ENCODE measurements around the gene DCAF17.
"Not testable (repeated sequence)": the region's sequence is repeated elsewhere in the genome, so short reads cannot be mapped to it uniquely, and the experiment has no call there.

The DCAF17 gene

DNA sequence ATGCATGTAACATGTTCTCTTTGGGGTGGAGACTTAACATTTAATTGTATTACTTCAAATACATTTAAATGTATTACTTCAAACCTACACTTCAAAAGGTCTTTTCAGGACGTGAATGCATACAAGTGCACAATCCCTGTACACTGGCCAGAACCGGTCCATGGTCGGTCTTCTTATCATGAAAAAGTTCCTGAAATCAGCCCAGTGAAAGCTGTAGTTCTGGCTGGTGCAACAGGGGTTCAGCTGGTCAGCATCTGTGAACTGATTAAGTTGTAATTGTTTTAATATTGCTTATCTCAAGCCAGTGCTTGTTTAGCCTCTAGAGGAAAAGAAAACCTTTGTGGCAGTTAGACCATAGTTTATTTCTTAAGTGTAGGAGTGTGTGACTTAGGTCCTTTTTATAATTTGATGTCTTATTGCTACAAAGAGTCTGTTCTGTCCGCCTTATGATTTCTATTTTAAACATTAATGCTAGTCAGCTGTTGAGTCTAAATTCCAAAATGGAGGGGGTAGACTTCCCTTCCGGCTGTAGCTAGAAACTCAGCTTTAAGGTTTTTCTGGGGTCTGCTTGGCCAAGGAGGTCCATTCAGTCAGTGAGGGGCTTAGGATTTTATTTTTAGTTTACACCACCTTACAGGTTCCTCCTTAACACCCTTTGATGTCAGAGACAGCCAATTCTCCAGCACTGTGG lies 87.5 kb downstream of the DCAF17 start:
- Mint-ChIP-seq H3K36me3 (ENCODE audit: low read depth) (no peaks in the 10 kb centered on the region), H3K4me1 (ENCODE audit: low read depth) (peaks cover 4% of the 10 kb centered on the region), H3K27ac (no peak overlapping the region), H3K9me3 (no peaks in the 10 kb centered on the region), H3K4me3 (peak overlapping the region; percentile 85), H3K27me3 (ENCODE audit: low read depth) (peaks cover 44% of the 10 kb centered on the region)
- DNase-seq (ENCODE audit: low spot score): no peak

DNA sequence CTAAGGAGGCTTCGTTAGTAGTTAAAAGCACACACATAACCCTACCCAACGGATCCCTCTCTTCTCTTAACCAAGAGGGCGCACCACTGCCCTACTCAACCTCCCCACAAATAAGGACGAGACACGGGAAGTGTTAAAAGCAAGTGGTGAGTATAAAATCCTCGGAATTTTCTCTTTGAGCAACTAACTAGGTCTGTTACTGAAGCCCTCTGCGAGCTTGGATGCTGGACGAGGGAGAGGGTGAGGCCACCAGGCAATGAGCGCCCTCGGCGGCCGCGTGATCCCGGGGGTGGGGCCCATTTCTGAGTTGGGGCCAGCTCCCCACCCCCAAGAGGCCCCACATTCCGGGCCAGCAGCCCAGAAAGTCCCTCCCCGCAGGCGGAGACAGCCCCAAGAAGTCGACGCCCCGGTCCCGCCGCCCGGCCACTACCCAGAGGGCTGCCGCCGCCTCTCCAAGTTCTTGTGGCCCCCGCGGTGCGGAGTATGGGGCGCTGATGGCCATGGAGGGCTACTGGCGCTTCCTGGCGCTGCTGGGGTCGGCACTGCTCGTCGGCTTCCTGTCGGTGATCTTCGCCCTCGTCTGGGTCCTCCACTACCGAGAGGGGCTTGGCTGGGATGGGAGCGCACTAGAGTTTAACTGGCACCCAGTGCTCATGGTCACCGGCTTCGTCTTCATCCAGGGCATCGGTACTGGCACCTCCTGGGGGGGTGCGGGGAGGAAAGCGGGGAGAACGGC lies 88.2 kb downstream of the DCAF17 start, which contains the start of gene CYBRD1:
TSS of gene CYBRD1 (plus strand) at position 423 of the 736 bp plus-strand sequence. CDS start at position 495, 72 bp downstream.
- DNase-seq (ENCODE audit: low spot score): peak; percentile 39
- Mint-ChIP-seq H3K4me3 (peak within 1 kb of the TSS; percentile 85), H3K27ac (no peak within 1 kb of the TSS), H3K9me3 (no peaks in the 10 kb centered on the region), H3K27me3 (ENCODE audit: low read depth) (peaks cover 44% of the 10 kb centered on the region), H3K4me1 (ENCODE audit: low read depth) (peaks cover 4% of the 10 kb centered on the region), H3K36me3 (ENCODE audit: low read depth) (no peaks in the 10 kb centered on the region)

DNA sequence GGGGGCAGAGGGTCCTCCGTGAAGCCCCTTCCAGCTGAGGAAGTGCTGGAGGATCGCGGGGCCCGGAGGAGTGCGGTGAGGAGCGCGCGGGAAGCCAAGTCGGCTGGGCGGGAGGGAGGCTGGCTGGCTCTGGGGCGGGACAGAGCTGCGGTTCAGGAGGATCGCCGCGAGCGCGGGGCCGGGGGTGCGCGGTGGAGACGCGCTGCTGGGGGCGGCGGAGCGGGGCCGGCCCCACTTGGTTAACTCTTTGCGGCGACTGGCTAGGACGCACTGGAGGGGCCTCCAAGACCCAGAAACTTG lies 88.7 kb downstream of the DCAF17 start:
- peaks cover 48% of the 10 kb centered on the region for H3K27me3 Mint-ChIP-seq (ENCODE audit: low read depth)

DNA sequence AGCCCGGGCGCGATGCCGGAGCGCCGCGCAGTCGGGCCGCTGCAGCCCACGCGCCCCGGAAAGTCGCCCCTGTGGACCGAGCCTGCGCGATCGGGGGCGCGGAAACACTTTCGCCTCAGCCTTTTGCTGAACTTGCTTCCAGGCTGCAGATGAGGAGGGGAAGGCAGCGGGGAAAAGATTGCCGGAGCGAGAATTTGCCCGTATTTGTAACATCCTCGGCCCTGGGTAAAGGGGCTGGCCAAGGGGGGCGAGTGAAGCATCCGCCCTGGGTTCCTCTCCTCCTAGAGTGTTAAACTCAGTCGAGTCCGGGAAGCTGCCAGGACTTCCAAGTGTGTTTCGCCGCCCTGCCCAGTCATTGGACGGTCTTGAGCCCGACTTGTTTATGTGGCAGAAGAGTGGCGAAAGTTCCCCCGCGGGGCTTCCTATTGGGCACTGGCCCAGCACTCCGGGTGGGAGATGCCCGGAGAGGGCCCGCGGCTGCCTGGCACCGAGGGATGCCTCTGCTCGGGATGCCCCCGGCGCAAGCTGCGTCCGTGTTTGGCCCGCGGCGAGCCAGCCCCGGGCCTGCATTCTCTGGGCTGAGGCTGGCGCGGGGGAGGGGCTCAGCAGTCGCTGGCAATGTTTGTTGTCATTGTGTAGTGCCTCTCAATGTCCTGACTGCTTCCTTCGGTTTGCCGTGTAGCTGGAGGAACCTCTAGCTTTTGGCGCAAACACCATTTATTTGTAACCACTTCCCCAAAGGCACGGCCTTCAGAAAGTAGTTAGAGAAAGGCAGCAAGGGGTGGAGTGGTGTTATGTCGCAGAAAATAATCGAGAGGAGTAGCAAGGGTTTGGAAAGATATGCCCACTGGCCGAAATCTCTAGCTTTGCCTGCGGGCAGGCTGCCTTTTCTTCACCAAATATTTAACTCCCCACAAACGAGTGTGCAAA lies 89.3 kb downstream of the DCAF17 start:
- no peaks in the 10 kb centered on the region for H3K36me3 Mint-ChIP-seq (ENCODE audit: low read depth)
- H3K9me3 Mint-ChIP-seq: no peaks in the 10 kb centered on the region
- H3K4me1 Mint-ChIP-seq (ENCODE audit: low read depth): peaks cover 4% of the 10 kb centered on the region
- DNase-seq (ENCODE audit: low spot score): peak; percentile 27
- no peak overlapping the region for H3K27ac Mint-ChIP-seq
- peaks cover 49% of the 10 kb centered on the region for H3K27me3 Mint-ChIP-seq (ENCODE audit: low read depth)
- H3K4me3 Mint-ChIP-seq: peak overlapping the region; percentile 85

More for the DNA sequence above, 88.7 kb downstream of the DCAF17 start:
- peaks cover 4% of the 10 kb centered on the region for H3K4me1 Mint-ChIP-seq (ENCODE audit: low read depth)
- no peaks in the 10 kb centered on the region for H3K9me3 Mint-ChIP-seq
- DNase-seq (ENCODE audit: low spot score): peak; percentile 15
- H3K36me3 Mint-ChIP-seq (ENCODE audit: low read depth): no peaks in the 10 kb centered on the region
- no peak overlapping the region for H3K27ac Mint-ChIP-seq
- H3K4me3 Mint-ChIP-seq: peak overlapping the region; percentile 85

DNA sequence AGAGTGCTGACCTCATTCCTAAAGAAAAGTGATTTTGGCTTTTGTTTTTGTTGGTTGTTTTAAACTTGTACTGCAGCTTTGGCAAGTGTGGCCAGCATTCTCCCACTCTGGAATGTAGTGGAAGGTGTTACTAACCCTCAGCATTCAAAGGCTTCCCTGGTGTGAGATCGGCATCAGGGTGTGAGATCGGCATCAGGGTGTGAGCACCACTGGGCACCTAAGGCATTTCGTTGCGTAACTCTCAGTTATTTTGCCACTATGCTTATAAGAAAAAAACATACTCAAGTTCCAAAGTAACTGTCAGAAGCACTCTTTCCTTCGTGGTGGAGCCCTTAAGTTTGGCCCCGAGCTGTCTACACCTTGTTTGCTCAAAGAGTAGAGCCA lies 90.0 kb downstream of the DCAF17 start:
- H3K9me3 Mint-ChIP-seq: no peaks in the 10 kb centered on the region

DNA sequence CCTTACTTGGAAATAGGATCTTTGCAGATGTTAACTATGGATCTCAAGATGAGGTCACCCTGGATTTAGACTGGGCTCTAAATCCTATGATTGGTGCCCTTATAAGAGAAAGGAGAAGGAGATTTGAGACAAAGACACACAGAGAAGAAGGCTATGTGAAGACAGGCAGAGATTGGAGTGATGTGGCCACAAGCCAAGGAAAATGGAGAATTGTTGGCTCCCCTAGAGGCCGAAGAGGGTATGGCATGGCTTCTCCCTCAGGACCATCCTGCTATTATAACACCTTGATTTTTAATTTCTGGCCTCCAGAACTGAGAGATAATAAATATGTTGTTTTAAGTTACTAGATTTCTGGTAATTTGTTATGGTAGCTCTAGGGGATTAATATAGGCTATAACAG lies 95.9 kb downstream of the DCAF17 start:
- no peak for DNase-seq (ENCODE audit: low spot score)
- Mint-ChIP-seq H3K4me1 (ENCODE audit: low read depth) (no peaks in the 10 kb centered on the region), H3K9me3 (peaks cover 5% of the 10 kb centered on the region), H3K4me3 (no peak overlapping the region), H3K27me3 (ENCODE audit: low read depth) (peaks cover 25% of the 10 kb centered on the region), H3K36me3 (ENCODE audit: low read depth) (no peaks in the 10 kb centered on the region), H3K27ac (no peak overlapping the region)

More for the DNA sequence above, 90.0 kb downstream of the DCAF17 start:
- no peak overlapping the region for H3K27ac Mint-ChIP-seq
- peak overlapping the region; percentile 57 for H3K4me3 Mint-ChIP-seq
- no peaks in the 10 kb centered on the region for H3K36me3 Mint-ChIP-seq (ENCODE audit: low read depth)
- H3K4me1 Mint-ChIP-seq (ENCODE audit: low read depth): peaks cover 4% of the 10 kb centered on the region
- DNase-seq (ENCODE audit: low spot score): no peak
- peaks cover 51% of the 10 kb centered on the region for H3K27me3 Mint-ChIP-seq (ENCODE audit: low read depth)

DNA sequence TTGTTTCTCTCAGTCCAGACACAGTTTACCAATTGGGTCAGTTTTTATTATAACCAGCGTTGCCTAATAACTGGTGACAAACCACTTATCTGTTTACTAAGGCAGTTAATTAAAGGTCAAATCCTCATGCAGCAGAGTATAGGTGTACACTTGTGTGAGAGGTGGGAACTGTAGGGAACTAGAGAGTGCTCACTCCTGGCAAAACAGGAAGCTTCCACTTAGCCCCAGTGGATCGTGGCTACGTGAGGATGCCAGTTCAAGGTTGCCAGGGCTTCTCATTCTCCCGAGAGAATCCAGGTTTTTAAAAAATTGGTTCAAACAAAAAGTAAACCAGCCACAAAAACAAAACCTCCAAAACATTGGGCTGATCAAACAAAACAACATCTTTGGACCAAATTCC lies 96.4 kb downstream of the DCAF17 start:
- no peak overlapping the region for H3K4me3 Mint-ChIP-seq
- H3K27ac Mint-ChIP-seq: no peak overlapping the region
- H3K27me3 Mint-ChIP-seq (ENCODE audit: low read depth): peaks cover 20% of the 10 kb centered on the region
- H3K9me3 Mint-ChIP-seq: peaks cover 5% of the 10 kb centered on the region
- no peaks in the 10 kb centered on the region for H3K36me3 Mint-ChIP-seq (ENCODE audit: low read depth)
- DNase-seq (ENCODE audit: low spot score): no peak
- H3K4me1 Mint-ChIP-seq (ENCODE audit: low read depth): no peaks in the 10 kb centered on the region

DNA sequence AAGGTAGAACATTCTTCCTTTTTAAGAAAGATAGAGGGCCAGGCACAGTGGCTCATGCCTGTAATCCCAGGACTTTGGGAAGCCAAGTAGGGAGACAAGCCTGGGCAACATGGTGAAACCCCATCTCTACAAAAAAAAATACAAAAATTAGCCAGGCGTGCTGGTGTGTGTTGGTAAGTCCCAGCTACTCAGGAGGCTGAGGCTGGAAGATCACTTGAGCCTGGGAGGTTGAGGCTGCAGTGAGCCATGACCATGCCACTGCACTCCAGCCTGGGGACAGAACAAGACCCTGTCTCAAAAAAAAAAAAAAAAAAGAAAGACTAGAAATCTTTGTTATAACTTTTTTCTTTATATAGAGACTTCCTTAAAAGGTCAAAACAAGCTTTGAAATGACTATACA lies 96.8 kb downstream of the DCAF17 start:
- H3K27me3 Mint-ChIP-seq (ENCODE audit: low read depth): peaks cover 20% of the 10 kb centered on the region
- not testable (repeated sequence) for H3K27ac Mint-ChIP-seq; H3K4me1 Mint-ChIP-seq (ENCODE audit: low read depth); H3K4me3 Mint-ChIP-seq; H3K36me3 Mint-ChIP-seq (ENCODE audit: low read depth); DNase-seq (ENCODE audit: low spot score); H3K9me3 Mint-ChIP-seq

DNA sequence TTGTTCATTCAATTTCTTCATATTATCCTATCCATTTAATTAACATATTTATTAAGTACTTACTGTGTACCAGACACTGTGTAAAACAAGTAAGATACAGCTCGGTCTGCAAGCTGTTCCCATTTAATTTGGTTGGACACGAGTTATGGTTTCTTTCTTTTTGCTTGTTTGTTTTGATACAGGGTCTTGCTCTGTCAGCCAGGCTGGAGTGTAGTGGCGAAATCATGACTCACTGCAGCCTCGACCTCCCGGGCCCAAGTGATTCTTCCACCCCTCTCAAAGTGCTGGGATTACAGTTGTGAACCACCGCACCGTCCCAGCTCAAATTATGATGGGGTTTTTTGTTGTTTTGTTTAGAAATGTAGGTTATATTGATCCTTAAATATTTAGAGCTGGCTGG lies 97.3 kb downstream of the DCAF17 start:
- no peak overlapping the region for H3K4me3 Mint-ChIP-seq
- DNase-seq (ENCODE audit: low spot score): no peak
- no peaks in the 10 kb centered on the region for H3K4me1 Mint-ChIP-seq (ENCODE audit: low read depth)
- peaks cover 20% of the 10 kb centered on the region for H3K27me3 Mint-ChIP-seq (ENCODE audit: low read depth)
- no peak overlapping the region for H3K27ac Mint-ChIP-seq
- no peaks in the 10 kb centered on the region for H3K36me3 Mint-ChIP-seq (ENCODE audit: low read depth)
- peaks cover 5% of the 10 kb centered on the region for H3K9me3 Mint-ChIP-seq

DNA sequence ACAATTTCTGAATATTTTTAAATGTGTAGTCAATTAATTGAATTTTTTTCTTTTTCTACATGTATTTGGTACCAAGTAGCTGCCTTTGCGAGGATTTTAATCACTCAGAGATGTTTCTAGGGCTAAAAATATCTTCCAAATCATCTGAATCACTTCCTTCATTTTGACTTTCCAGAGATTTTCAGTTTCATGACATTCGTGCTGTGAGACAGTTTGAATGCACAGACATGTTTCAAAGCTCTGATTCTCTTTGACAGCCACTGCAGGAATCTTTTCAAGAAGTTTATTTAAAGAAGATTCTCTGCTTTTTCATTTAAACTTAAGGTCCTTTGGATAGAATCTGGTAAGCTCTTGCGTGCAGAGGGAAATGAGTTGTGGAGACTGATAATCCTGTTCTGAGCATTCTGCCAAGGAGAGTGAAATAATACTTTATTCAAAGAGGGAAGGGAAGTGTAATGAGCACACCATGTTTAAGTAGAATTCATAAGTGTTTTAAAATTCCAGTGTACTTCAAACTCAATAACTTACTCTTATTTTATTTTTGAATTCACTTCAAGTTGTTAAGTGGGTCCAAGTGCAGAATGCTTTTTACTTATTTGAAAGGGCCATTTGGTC lies 97.9 kb downstream of the DCAF17 start:
- Mint-ChIP-seq H3K36me3 (ENCODE audit: low read depth) (no peaks in the 10 kb centered on the region), H3K4me1 (ENCODE audit: low read depth) (no peaks in the 10 kb centered on the region), H3K9me3 (peaks cover 5% of the 10 kb centered on the region), H3K27me3 (ENCODE audit: low read depth) (peaks cover 20% of the 10 kb centered on the region), H3K27ac (no peak overlapping the region), H3K4me3 (no peak overlapping the region)
- DNase-seq (ENCODE audit: low spot score): no peak

DNA sequence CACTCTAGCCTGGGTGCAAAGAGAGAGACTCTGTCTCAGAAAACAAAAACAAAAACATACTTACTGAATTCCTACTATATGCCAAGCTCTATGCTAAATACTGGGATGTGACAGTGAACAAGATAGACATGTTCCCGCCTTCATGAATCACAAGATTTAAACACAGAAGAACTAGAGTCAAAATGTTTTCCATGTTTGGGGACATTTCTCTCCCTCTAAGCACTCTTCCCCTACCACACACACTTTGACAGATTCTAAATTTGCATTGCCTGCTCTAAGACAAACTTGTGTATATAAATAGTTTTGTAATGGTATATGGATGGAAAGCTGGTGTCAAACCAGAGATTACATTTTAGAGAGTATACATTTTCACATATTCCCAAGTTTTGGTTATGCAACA lies 99.3 kb downstream of the DCAF17 start:
- Mint-ChIP-seq H3K27ac (no peak overlapping the region), H3K36me3 (ENCODE audit: low read depth) (no peaks in the 10 kb centered on the region), H3K9me3 (peaks cover 5% of the 10 kb centered on the region), H3K4me1 (ENCODE audit: low read depth) (no peaks in the 10 kb centered on the region), H3K4me3 (no peak overlapping the region), H3K27me3 (ENCODE audit: low read depth) (peaks cover 14% of the 10 kb centered on the region)
- no peak for DNase-seq (ENCODE audit: low spot score)
